K562 (cell line): ENCODE measurements around the gene CEP350. TPM values are rescaled to one million over a fixed set of nuclear protein-coding genes. Genes with fewer than 3 reads are reported as not detected.

Experiments
- EHMT2 ChIP-seq: fragments of 450-650 bp; IDR thresholded peaks from 2 replicates; pipeline ENCODE4 v1.6.1; 2018; ENCODE audit warnings: antibody characterized with exemption
- EP300 ChIP-seq: IDR thresholded peaks from 2 replicates; pipeline ENCODE4 v1.6.1; 2012; ENCODE audit warnings: low read length, improper control_type of control experiment
- FOXK1 ChIP-seq: sonication (generic); formaldehyde crosslinking; IDR thresholded peaks from 2 replicates; pipeline ENCODE4 v1.8.0; 2022; ENCODE audit warnings: missing genetic modification reagents, mild to moderate bottlenecking, borderline replicate concordance
- HMG20A ChIP-seq: fragments of 450-650 bp; formaldehyde crosslinking; conservative IDR thresholded peaks from 2 replicates; pipeline ENCODE4 v1.4.0; 2020; ENCODE audit warnings: mild to moderate bottlenecking, mixed read lengths
- NFXL1 ChIP-seq: fragments of 450-650 bp; formaldehyde crosslinking; IDR thresholded peaks from 2 replicates; pipeline ENCODE4 v1.4.0; 2021; ENCODE audit warnings: mild to moderate bottlenecking
- NR3C1 ChIP-seq: sonication (generic); formaldehyde crosslinking; IDR thresholded peaks from 2 replicates; pipeline ENCODE4 v1.8.1; 2022; ENCODE audit warnings: missing genetic modification reagents
- RBM17 ChIP-seq: fragments of 200-400 bp; formaldehyde crosslinking; IDR thresholded peaks from 2 replicates; pipeline ENCODE4 v1.6.1; 2017; ENCODE audit warnings: low read depth, mild to moderate bottlenecking, low read length, borderline replicate concordance
- SMARCB1 ChIP-seq: IDR thresholded peaks from 2 replicates; pipeline ENCODE4 v1.6.1; 2011; ENCODE audit warnings: improper control_type of control experiment, low read depth; ENCODE audit not compliant: insufficient read length
- YY1 ChIP-seq, 3 experiments: IDR thresholded peaks; 2 replicates each; pipeline ENCODE4 v1.6.1; 2011; ENCODE audit warnings: low read length in 2 of 3, mild to moderate bottlenecking in 2 of 3, moderate library complexity in 2 of 3, borderline replicate concordance in 1 of 3, control low read depth in 1 of 3, low read depth in 1 of 3; ENCODE audit not compliant: insufficient read depth in 3 of 3, insufficient replicate concordance in 2 of 3, control insufficient read depth in 1 of 3, insufficient read length in 1 of 3; ENCODE audit errors: extremely low read depth in 1 of 3
- ZBTB17 ChIP-seq: fragments of 450-650 bp; formaldehyde crosslinking; IDR thresholded peaks from 2 replicates; pipeline ENCODE4 v1.4.0; 2020; ENCODE audit warnings: mild to moderate bottlenecking
- ZC3H4 ChIP-seq: sonication (generic); formaldehyde crosslinking; IDR thresholded peaks from 2 replicates; pipeline ENCODE4 v1.9.0; 2021; ENCODE audit warnings: missing genetic modification reagents, borderline replicate concordance
- ZFX ChIP-seq: sonication (generic); formaldehyde crosslinking; IDR thresholded peaks from 2 replicates; pipeline ENCODE4 v1.8.0; 2022; ENCODE audit warnings: mild to moderate bottlenecking, missing genetic modification reagents, moderate library complexity
- ZNF23 ChIP-seq: fragments of 250-450 bp; sonication (Bioruptor Pico); IDR thresholded peaks from 2 replicates; pipeline ENCODE4 v1.4.0; 2020; ENCODE audit warnings: mild to moderate bottlenecking
- ZNF354B ChIP-seq: fragments of 250-450 bp; sonication (Bioruptor Pico); IDR thresholded peaks from 2 replicates; pipeline ENCODE4 v1.4.0; 2020
- polyA plus RNA-seq, 8 experiments: library from polyadenylated mRNA; depleted of rRNA in 4 of 8; stranded (reverse) in 5 of 8; unstranded in 3 of 8; fragments of >200 nt; fragmentation: Nextera tagmentation in 2 of 8; fragmentation: Illumina TruSeq in 1 of 8; extraction: Ambion mirVana in 2 of 8; extraction: Trizol in 1 of 8; gene quantifications; 2 replicates each; pipeline versions ENCODE4 v1.2.1 to v1.2.3, GENCODE V29; 2011 to 2014; ENCODE audit warnings: inconsistent platforms in 1 of 8, missing spikeins in 1 of 8
- total RNA-seq, 7 experiments: library from RNA; depleted of rRNA in 6 of 7; stranded (reverse); fragments of >200 nt in 6 of 7; fragmentation: Illumina TruSeq in 2 of 7; extraction: Trizol in 2 of 7; gene quantifications; 2 replicates each; pipeline versions ENCODE4 v1.2.1 to v1.2.3, GENCODE V29; 2011 to 2021; ENCODE audit warnings: low replicate concordance in 1 of 7
- TF ChIP-seq, protein P1 (sequence below), 2 experiments: fragments of 150-350 bp in 1 of 2; IDR thresholded peaks; 2 replicates each; pipeline ENCODE4 v1.6.1; 2012 to 2016; ENCODE audit warnings: low read depth in 2 of 2, low read length in 2 of 2, mild to moderate bottlenecking in 1 of 2, moderate library complexity in 1 of 2
- TF ChIP-seq, protein P2 (sequence below), 2 experiments: fragments of 250-450 bp in 1 of 2; fragments of 450-650 bp in 1 of 2; sonication (Bioruptor Pico) in 1 of 2; IDR thresholded peaks; 2 replicates each; pipeline versions ENCODE4 v1.6.1 to v1.8.0; 2016 to 2021; ENCODE audit warnings: mild to moderate bottlenecking in 2 of 2, moderate library complexity in 2 of 2, missing compliant biosample characterization in 1 of 2, missing genetic modification characterization in 1 of 2
- TF ChIP-seq, protein P3 (sequence below): sonication (generic); formaldehyde crosslinking; IDR thresholded peaks from 2 replicates; pipeline ENCODE4 v1.8.1; 2023; ENCODE audit warnings: missing genetic modification reagents, mild to moderate bottlenecking, borderline replicate concordance

Gene CEP350
- total and polyA plus RNA-seq, 9 of the 15 experiments (the other 6 are each of a cell fraction or from before 2014, with no cell fraction given) = 8.3 to 64.3 (median 28.0) TPM

DNA sequence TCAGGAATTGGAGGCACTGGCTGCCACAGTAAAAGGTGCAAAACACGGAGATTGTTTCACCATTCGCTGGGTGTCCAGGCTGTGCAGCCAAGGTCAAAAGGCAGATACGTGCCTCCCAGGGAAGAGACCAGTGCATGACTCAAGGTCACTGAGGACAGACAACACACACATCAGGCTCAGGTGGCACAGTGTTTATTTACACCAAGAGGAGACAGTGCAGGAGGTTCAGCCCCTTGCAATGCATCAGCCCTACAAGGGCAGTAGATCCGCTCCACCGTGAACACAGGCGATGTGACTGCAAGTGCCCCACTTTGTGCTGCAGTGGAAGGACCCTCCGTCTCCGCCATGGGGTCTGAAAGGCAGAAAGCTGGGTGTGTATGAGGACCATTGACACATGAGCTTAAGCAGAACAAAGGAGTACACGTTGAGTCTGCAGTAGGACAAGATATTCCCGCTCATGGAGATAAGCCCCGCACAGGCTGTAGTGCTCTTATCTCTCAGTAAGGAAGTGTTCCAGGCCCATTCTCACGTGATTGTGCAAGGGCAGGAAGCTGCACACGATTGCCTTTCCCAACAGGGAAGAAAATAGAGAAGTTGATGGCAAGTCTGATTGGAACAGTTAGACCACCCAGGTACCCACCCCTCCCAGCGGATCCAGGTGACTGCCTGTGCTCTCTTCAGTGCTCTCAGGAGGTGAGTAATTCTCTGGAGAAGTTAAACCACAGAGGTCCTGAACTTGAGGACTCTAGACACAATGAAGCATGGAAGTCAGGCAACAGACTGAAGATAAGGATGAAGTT is 162.6 kb downstream of the CEP350 start (continued):
- TF ChIP-seq YY1 (IDR thresholded peaks at IDR 0.05; ENCODE audit: borderline replicate concordance in 1 of 3, control insufficient read depth in 1 of 3, extremely low read depth in 1 of 3, insufficient read depth in 3 of 3, insufficient read length in 1 of 3, insufficient replicate concordance in 2 of 3, low read depth in 1 of 3, low read length in 2 of 3) (no peak), NFXL1 (no peak), ZBTB17 (peak; percentile 80; the same call in 1 of the 2 replicates), SMARCB1 (no peak), HMG20A (no peak), NR3C1 (no peak), ZFX (peak; percentile 45; the same call in 1 of the 2 replicates), ZNF354B (CRISPR knock-in tag) (no peak), EP300 (peak; percentile 73), FOXK1 (no peak), EHMT2 (0 out of 2 replicates have a peak, but pooled peaks have one; percentile 20), RBM17 (no peak), ZC3H4 (CRISPR knock-in tag) (no peak), ZNF23 (CRISPR knock-in tag) (no peak)
- TF ChIP-seq, protein P1, sequence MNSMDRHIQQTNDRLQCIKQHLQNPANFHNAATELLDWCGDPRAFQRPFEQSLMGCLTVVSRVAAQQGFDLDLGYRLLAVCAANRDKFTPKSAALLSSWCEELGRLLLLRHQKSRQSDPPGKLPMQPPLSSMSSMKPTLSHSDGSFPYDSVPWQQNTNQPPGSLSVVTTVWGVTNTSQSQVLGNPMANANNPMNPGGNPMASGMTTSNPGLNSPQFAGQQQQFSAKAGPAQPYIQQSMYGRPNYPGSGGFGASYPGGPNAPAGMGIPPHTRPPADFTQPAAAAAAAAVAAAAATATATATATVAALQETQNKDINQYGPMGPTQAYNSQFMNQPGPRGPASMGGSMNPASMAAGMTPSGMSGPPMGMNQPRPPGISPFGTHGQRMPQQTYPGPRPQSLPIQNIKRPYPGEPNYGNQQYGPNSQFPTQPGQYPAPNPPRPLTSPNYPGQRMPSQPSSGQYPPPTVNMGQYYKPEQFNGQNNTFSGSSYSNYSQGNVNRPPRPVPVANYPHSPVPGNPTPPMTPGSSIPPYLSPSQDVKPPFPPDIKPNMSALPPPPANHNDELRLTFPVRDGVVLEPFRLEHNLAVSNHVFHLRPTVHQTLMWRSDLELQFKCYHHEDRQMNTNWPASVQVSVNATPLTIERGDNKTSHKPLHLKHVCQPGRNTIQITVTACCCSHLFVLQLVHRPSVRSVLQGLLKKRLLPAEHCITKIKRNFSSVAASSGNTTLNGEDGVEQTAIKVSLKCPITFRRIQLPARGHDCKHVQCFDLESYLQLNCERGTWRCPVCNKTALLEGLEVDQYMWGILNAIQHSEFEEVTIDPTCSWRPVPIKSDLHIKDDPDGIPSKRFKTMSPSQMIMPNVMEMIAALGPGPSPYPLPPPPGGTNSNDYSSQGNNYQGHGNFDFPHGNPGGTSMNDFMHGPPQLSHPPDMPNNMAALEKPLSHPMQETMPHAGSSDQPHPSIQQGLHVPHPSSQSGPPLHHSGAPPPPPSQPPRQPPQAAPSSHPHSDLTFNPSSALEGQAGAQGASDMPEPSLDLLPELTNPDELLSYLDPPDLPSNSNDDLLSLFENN (IDR thresholded peaks at IDR 0.05; ENCODE audit: low read depth in 2 of 2, low read length in 2 of 2) = no peak; a peak in 1 of 4 replicates
- TF ChIP-seq, protein P2, sequence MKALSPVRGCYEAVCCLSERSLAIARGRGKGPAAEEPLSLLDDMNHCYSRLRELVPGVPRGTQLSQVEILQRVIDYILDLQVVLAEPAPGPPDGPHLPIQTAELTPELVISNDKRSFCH (CRISPR knock-in tag; IDR thresholded peaks at IDR 0.05) = no peak
- TF ChIP-seq, protein P2 (tag; IDR thresholded peaks at IDR 0.05) = no peak
- TF ChIP-seq, protein P3, sequence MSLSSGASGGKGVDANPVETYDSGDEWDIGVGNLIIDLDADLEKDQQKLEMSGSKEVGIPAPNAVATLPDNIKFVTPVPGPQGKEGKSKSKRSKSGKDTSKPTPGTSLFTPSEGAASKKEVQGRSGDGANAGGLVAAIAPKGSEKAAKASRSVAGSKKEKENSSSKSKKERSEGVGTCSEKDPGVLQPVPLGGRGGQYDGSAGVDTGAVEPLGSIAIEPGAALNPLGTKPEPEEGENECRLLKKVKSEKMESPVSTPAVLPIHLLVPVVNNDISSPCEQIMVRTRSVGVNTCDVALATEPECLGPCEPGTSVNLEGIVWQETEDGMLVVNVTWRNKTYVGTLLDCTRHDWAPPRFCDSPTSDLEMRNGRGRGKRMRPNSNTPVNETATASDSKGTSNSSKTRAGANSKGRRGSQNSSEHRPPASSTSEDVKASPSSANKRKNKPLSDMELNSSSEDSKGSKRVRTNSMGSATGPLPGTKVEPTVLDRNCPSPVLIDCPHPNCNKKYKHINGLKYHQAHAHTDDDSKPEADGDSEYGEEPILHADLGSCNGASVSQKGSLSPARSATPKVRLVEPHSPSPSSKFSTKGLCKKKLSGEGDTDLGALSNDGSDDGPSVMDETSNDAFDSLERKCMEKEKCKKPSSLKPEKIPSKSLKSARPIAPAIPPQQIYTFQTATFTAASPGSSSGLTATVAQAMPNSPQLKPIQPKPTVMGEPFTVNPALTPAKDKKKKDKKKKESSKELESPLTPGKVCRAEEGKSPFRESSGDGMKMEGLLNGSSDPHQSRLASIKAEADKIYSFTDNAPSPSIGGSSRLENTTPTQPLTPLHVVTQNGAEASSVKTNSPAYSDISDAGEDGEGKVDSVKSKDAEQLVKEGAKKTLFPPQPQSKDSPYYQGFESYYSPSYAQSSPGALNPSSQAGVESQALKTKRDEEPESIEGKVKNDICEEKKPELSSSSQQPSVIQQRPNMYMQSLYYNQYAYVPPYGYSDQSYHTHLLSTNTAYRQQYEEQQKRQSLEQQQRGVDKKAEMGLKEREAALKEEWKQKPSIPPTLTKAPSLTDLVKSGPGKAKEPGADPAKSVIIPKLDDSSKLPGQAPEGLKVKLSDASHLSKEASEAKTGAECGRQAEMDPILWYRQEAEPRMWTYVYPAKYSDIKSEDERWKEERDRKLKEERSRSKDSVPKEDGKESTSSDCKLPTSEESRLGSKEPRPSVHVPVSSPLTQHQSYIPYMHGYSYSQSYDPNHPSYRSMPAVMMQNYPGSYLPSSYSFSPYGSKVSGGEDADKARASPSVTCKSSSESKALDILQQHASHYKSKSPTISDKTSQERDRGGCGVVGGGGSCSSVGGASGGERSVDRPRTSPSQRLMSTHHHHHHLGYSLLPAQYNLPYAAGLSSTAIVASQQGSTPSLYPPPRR (CRISPR knock-in tag) = no peak
